ENCODE results near the gene TDP1.

- TF ChIP-seq CTCF (IDR thresholded peaks at IDR 0.05): no peak
- TF ChIP-seq POLR2A (IDR thresholded peaks at IDR 0.05): no peak
These were observed 67.6 kb downstream of the TDP1 start for GRCh38 chr14:90023176-90023896.

Data from prostate gland (tissue), 2 donors.